ENCODE results near the gene NDFIP1.
"Not testable (repeated sequence)": the region's sequence is repeated elsewhere in the genome, so short reads cannot be mapped to it uniquely, and the experiment has no call there.

The NDFIP1 gene

DNA sequence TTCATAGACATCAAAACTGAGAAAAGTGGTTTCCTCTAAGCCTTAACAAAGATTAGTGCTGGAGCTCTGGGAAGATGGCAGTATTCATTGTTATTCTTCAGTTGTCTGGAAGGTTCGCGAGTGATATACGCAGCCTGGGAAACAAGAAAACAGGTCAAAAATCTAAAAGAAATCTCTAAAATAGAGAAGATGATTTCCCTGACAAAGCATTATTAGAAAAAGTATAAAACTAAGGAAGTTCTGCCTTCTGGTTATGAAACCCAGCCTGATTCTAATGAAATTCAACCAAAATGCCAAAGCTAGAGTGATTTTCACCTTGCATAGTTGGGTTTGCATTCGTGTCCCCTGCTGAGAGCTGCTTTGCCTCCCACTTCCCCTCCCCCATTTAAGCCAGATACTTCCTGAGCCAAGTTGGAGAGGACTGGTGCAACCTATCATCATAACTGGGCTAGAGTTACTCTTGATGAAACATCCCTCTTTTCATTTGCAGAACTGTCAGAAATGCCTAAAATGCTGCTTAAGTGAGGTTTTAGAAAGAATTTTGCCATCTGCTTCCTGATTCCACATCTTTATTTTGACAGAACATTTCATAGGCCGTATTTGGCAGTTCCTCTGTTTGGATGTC, 48.4 kb downstream of the NDFIP1 start:
- peak; percentile 6 for DNase-seq

DNA sequence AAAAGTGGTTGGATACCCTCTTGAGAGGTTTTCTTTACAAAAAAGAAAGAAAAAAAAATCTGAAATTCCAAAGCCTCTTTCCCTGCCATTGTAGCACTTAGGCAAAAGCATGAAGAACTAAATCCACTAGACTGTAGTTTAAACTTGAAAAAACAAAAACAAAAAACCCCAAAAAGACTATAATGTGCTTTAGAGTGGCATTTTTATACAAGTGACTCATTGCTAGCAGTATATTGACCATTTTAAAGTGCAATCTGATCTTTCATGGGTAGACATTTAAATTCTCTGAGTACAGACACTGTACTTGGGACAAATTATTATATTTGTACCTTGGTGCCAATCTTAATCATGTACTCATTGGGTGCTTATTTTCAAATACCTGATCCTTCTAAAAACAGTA, 50.8 kb downstream of the NDFIP1 start:
- DNase-seq: no peak

DNA sequence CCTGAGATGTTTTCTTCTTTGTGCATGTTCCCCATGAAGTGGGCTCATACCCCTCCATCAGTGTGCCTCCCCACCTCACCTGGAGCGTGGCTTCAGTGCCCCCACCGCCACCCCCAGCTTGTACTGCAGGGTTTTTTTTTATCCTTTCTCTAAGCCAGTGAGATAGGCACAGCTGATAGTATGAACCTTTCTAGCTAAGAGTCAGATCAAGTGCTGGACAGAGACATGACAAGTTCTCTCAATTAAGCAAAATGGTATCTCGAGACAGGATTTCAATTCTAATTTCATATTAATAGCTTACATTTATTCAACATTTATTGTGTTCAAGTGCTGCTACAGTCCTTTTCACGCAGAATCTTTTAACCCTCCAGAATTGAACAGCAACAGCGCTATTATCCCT, 55.7 kb downstream of the NDFIP1 start:
- no peak for DNase-seq

DNA sequence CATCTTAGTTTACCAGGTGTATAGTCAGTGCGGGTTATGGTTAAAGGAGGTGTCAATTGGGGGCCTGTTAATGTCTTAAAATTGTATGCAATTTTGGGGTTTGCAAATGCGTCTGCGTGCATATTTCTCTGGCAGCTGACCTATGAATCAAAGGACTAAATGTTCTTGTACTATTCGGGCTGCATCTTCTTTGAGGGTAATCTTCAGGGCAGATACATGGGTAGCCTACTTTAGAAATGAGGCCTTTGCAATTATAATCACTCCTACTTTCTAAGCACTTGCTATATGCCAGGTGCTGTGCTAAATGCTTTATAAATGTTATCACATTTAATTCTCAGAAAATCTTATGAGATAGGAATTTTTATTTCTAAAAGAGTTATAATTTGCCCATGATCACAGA, 58.2 kb downstream of the NDFIP1 start:
- DNase-seq: no peak

DNA sequence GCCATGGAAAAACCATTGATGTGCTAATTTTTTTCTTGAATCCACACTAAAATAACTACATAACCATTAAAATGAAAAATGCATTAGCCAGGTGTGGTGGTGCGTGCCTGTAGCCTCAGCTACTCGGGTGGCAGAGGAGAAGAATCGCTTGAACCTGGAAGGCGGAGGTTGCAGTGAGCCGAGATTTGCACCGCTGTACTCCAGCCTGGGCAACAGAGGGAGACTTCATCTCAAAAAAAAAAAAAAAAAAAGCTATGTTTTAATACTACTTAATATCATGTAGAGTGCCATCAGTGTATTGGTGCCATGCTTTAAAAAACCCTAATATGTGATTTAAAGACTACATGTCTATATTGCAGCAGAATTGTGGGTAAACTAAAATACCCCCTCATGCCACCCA, 58.9 kb downstream of the NDFIP1 start:
- DNase-seq: no peak

DNA sequence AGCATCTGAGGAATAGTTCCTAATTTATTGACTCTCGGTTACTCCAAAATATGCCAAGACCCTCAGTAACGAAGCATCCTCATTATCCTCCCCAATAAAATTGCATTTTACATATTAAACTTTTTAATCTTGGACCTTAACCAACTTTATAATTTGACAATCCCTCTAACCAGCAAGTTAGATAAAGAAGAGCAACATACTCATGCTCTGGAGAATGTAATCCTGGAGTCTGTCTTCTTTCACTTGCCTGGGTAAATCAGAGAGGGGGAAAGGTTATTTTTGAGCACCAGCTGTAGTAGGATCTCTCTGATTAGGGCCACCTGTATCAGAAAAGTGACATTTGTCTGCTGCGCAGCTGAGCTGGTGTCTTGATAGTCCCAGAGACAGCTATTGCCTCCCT, 59.8 kb downstream of the NDFIP1 start:
- no peak for DNase-seq

DNA sequence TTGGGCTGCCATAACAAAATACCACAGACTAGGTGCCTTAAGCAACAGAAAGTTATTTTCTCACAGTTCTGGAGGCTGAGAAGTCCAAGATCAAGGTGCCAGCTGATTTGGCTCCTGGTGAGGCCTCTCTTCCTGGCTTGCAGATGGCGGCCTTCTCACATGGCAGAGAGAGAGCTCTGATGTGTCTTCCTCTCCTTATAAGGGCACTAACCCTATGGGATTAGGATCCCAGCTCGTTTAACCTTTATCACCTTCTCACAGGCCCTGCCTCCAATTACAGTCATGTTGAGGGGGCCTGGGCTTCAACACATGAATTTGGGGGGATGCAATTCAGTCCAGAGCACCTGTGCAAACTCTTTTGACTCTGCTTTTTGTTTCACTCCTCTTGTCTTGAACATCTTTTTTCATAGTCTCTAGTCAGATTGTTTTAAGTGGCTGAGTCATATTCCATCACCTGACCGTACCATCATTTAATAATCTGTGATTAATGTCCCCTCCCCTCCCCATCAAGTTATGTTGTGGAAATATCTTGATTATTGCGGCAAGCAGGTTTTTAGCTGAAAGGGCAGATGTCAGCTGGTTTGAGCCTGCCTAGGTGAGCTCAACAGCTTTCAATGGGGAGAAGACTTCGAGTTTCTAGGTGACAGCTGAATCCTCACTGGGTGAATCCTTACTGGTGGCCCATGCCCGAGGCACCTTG, 61.8 kb downstream of the NDFIP1 start:
- DNase-seq: no peak

DNA sequence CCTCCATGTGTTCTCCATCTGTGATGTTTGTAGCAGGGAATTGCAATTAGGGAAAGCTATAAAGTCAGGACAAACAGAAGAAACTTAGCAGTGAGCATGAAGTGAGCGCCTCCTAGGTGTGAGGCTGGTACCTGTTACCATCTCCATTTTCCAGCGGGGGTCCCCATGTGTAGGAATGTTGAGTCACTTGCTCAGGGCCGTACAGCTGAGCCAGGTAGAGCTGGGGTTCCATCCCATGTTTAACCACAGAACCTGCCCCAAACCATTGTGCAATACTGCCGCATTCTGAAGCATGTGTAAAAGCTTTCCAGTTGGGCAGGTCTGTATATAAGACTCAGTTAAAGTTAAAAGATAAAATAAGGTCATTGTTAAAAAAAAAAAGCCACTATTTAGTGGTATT, 62.7 kb downstream of the NDFIP1 start:
- no peak for DNase-seq

DNA sequence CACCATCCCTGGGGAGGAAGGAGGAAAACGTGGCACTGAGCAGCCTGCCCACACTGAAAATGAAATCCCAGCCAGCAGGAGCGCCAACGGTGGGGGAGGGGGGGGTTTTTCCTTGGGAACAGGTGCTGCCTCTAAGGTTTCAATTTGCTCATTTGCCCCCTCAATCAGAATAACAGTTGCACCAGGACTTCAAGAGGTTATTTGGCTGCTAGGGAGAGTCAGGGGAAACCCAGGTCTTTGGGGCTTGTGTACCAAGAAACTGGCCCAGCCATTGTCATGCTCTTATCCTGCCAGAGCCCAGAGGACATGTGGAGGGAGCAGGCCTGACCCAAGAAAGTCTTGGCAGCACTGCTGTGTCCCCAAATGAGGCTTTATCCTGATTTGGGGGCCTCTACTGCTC, 66.5 kb downstream of the NDFIP1 start:
- DNase-seq: no peak

DNA sequence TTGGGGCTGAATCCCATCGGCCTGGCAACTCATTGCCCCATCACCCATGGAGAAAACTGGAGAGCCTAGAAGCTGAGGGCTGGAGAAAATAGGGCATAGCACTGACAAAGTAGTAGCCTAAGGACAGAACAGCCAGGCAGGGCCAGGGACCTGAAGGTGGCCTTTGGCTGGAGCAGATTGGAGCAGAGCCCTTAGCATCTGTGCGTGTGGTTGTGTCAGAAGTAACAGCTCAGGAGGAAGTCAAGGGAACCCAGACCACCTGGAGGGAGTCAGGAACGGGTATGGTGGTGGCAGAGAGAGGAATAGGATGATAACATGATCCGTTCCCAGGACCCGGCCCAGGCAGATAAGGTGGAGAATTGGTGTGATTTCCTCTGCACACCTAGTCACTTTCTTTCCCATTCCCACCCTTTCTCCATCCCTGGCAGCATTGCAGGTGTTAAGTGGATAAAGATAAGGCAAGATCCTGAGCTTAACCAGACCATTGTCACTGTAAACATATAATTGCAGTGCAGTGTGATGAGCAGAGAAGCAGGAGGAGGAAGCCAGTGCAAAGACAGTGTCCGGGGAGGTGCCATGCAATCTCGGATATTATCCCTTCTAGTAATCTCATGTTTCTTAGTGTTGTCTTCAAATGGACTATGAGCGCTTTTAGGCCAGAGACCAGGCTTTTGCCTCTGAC, 67.0 kb downstream of the NDFIP1 start:
- no peak for DNase-seq

DNA sequence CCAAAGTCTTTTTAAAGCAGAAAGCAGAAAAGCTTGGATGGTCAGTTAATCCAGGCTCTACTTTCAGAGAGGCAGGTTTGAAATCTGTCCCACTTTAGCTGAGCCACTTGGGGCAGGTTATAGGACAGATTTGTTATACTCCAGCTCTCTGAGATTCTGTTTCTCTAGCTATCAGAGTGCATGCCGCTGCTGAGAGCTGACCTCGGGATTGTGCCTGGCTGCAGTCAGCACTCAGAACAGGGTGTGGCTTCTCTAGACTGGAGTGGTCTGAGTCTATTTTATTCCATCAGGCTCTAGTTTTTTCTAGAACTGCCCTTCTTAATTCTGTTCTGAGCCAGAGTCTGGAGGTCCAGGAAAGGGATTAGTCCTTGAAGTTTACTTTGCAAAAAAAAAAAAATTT, 67.7 kb downstream of the NDFIP1 start:
- no peak for DNase-seq

DNA sequence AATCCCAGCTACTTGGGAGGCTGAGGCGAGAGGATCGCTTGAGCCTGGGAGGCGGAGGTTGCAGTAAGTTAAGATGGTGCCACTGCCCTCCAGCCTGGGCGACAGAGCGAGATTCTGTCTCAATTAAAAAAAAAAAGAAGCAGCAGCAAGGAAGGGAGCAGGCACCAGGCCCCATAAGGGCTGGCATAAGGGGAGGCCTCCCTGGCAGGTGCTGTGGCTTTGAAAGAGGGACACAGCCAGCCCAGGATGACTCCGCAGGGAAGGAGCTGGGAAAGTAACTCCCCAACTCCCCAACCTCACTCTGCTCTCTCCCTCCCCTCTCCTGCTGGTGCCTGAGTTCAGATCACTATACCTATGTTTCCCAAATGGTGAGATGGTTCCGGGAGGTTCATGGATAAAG, 70.1 kb downstream of the NDFIP1 start:
- DNase-seq: no peak

DNA sequence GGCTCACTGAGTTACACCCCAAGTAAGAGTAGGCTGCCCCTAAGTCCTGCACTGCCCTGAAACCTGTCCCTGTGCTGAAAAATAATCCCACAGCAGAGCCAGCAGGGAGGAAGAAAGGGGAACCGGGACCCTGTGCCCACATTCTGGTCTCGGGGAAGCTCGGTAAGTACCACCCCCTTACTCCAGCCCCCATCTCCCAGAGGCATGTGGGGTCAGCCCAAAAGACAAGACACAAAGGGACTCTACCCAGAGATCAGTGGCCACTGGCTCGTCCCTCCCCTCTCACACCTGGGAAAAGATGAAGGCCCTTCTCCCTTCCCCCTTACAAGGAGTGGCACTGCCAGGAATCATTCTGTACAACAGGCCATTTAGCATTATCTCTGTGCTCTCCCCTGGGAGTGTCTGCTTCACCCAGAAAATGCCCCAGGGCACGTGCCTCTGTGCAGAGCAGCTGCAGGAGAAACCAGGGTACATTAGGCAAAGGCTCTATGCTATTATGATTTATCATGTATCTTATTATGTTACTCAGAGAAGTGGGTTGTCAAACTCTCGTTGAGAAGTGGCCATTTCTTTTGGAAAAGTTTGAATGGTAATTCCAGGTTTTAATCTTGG, 71.3 kb downstream of the NDFIP1 start:
- DNase-seq: no peak

DNA sequence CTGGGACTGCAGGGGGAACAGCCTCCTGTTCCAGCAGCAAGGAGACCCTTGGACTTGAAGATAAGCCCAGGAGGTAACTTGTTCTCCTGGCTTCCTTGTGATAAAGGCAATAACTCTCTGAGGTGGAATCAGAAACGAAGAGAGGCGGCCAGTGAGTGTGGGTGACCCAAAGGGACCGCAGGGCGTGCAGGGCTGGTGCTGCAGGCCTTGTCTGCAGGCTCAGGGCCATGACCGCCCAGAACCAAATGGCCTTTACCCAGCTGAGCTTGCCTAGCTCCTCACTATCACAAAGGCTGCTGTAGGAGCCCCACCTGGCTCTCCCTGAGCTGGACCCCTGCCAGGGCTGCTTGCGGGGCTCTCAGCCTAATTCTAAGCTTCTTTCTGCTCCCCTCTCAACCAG, 72.5 kb downstream of the NDFIP1 start:
- DNase-seq: no peak

DNA sequence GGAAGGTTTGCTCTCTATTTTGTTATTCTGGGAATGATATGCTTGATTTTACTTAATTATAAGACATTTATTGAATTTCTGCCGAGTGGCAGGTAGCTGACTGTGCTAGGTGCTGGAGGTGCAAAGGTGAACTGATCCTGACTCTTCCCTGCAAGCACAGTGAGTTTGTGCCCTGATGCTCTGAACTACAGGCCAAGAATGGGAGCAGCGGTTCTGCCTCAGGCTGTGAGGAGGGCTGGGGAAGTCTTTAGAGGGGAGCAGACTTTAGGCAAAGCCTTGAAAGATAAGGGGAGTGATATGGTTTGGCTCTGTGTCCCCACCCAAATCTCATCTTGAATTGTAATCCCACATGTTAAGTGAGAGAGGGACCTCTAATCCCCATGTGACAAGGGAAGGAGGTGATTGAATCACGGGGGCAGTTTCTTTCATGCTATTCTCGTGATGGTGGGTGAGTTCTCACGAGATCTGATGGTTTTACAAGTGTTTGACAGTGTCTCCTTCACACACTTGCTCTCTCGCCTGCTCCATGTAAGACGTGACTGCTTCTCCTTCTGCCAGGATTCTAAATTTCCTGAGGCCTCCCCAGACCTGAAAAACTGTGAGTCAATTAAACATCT, 73.1 kb downstream of the NDFIP1 start:
- DNase-seq: no peak

DNA sequence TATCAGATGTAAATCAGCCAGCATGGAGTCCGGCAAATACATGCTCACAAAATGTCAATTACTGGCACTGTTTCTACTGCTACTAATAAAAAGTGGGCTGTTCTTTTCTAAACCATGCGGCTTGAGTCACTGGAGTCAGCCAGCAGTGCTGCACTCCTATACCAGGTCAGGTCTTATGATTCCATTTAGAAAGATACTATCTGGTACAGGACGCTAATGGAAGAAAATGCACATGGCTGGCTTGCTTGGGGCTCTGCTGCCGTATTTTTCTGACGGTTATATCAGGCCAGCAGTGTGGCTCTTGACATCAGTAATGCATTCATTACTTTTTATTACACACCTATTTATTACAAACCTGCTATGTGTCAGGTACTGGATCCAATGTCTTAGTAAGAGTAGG, 74.3 kb downstream of the NDFIP1 start:
- DNase-seq: no peak

DNA sequence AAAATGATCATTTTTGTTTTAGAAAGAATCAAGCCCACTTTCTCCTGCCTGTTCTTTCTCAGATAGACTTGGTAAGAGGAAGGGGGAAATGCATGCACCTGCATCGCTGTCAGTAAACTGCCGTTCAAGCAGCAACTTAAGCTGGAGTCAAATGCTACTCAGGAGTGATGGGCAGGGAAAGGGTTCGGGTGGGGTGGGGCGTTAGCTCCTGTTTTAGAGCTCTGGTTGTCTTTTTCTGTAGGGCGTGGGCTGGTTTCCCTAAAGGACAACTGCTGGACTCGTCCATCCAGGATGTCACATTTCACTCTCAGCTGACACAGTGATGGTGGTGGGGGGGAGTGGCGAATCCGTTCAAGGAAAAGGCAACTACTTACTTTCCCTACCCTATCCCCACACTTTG, 75.0 kb downstream of the NDFIP1 start:
- DNase-seq: no peak

DNA sequence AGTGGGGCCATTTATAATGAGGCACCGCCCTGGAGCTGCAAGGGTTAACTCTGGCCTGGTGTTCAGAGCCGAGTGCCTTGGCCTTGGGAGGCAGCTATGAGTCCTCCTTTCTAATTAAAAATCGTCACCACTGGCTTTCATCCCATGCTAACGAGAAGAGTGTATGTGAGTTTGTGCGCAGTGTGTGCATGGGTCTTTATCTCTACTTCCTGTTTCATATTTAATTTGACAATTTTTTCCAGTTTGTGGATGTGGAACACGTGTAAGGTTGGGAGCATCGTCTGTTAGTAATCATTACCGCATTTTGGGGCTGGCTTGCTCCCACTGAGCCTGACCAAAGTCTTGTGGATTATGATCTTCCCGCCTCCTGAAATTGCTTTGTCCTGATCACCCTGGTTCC, 76.4 kb downstream of the NDFIP1 start:
- DNase-seq: no peak

DNA sequence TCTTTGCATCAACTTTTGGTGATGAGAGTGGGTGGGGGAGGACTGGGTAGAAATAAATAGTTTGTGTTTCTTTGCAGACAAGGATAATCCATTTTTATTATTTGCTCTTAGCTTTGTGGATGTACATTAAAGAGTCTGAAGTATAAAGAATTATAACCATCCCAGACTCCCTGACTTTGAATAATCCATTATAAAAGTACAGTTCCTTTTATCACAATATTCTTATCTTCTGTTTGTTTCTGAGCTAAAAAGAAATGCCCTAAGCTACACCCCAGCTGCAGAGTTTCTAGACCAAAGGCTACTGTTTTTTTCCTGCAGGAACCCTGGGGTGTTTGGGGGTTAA, 77.9 kb downstream of the NDFIP1 start:
- no peak for DNase-seq

DNA sequence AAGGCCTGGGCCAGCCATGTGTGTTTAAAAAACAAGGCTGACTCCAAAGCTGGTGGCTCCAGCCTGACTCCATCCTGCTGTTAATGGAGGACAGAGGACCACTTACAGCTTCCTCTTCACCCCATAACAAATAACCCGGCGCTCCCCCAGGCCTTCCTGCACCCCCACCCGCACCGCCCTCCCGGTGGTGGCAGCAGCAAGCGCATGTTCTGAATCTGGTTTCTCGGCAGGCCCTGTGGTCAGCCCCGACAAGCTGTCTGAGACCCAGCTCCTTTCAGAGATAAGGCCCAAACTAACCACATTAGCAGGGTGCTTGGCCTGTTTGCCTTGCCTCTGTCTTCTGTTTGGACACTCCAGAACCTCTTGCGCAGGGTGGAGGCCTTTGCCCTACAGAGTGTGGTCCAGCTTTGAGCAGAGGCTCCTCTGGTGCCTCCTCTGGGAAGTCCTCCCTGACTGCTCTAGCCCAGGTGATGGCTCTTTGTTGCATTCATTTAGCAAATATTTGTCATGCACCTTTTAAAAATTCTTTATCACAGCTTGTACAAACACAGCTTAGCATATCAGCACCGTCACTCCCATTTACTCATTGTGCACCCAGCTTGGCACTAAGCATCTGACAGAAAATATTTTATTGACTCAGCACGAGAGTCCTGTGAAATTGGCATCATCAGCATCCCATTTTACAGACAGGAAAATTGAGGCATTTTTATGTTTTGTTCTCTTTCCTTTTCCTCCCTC, 78.4 kb downstream of the NDFIP1 start:
- DNase-seq: no peak

DNA sequence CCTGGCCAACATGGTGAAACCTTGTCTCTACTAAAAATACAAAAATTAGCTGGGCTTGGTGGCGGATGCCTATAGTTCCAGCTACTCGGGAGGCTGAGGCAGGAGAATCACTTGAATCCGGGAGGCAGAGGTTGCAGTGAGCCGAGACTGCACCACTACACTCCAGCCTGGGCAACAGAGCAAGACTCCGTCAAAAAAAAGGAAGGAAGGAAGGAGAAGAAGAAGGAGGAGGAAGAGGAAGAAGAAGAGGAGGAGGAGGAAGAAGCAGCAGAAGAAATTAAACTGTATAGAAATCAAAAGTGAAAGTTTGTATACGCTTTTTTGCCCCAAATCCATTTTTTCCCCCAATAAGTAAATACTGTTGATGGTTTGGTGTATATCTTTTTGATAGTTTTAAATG, 80.1 kb downstream of the NDFIP1 start:
- DNase-seq: not testable (repeated sequence)

DNA sequence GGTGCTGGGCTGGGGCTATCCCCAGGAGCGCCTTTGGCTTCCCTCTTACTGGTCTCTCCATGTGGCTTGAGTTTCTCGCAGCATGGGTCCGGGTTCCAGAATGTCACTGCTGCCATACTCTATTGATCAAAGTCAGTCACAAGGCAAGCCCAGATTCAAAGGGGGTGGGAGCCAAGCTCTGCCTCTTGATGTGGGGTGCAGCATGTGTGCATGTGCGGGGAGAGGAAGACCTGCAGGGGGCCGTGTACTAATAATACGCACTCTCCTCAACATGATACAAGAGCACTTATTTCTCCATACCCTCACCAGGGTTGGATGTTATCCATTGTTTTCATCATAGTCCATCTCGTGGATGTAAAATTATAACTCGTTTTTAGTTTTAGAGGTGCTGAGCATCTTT, 81.2 kb downstream of the NDFIP1 start:
- DNase-seq: no peak

DNA sequence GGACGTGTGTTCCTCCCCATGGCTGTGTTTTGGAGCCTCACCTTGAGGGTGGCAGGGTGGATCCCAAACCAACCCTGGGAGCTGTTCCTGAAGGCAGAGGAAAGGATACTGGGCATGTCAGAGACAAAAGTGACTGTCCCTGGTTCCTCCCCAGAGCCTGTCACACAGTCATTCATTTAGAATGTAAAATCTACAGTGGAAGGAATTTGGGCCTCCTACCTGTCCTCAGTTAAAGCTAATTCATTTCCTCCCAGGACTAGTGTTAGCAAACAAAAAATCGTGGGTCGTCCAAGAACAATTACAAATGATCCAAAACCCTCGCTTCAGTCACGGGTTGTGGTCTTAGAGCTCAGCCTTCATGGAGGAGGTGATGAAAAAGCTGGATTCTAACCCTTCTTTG, 83.2 kb downstream of the NDFIP1 start:
- no peak for DNase-seq
